Measurements from ENCODE around the gene GTPBP2.

The GTPBP2 gene

DNA sequence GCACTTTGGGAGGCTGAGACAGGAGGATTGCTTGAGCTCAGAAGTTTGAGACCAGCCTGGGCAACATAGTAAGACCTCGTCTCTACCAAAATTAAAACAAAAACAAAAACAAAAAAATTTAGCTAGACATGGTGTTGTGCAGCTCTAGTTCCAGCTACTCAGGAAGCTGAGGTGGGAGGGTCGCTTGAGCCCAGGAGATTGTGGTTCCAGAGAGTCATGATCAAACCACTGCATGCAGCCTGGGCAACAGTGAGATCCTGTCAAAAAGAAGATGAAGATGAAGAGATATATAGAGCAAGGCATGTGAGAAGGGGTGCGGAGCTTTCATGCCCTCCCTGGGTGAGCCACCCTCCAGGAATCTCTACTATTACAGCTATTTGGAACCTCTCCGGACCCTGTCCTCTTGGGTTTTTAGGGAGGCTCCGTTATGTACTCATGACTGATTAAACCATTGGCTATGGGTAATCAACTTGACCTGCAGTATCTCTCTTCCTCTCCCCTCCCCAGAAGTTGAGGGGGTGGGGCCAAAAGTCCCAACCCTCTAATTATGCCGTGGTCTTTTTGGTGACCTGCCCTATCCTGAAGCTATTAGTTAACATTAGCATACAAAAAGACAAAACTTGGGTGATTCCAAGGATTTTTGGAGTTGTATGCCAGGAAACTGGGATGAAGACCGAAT is 44.0 kb downstream of the GTPBP2 start:
- Histone ChIP-seq H4K91ac (ENCODE audit: low read depth, low read length) (no peak overlapping the region), H3K9me3 (ENCODE audit: insufficient read depth, low read depth, low read length) (no peaks in the 10 kb centered on the region), H3K27ac (ENCODE audit: low read depth, low read length) (no peak overlapping the region), H3K4me3 (ENCODE audit: low read depth, low read length) (no peak overlapping the region), H2AK5ac (ENCODE audit: low read length) (no peak overlapping the region), H3K18ac (ENCODE audit: low read length) (no peak overlapping the region), H3K23ac (ENCODE audit: low read length) (no peak overlapping the region), H3K36me3 (ENCODE audit: control insufficient read depth in 1 of 2, insufficient read depth in 2 of 2, low read length in 2 of 2) (peaks cover 22 to 34% of the 10 kb centered on the region in 2 experiments), H2BK120ac (ENCODE audit: insufficient read depth, low read length, poor library complexity) (no peak overlapping the region), H3K4me2 (ENCODE audit: low read length) (no peak overlapping the region), H3K4me1 (ENCODE audit: control insufficient read depth in 1 of 2, insufficient read depth in 2 of 2, low read length in 2 of 2) (no peaks in the 10 kb centered on the region), H2AFZ (ENCODE audit: insufficient read depth, low read length, poor library complexity) (no peak overlapping the region), H3K14ac (ENCODE audit: low read length) (no peak overlapping the region), H4K12ac (ENCODE audit: low read depth, low read length) (no peak overlapping the region), H3K27me3 (ENCODE audit: insufficient read depth, low read length) (no peaks in the 10 kb centered on the region), H2BK12ac (ENCODE audit: low read length) (no peak overlapping the region), H4K8ac (ENCODE audit: low read depth, low read length) (no peak overlapping the region), H3K79me1 (ENCODE audit: low read length) (no peaks in the 10 kb centered on the region), H3K9ac (ENCODE audit: low read length) (no peak overlapping the region), H3K79me2 (ENCODE audit: control insufficient read depth, insufficient read depth, low read length, poor library complexity) (no peaks in the 10 kb centered on the region), H3K4ac (ENCODE audit: low read depth, low read length) (no peak overlapping the region), H2BK5ac (ENCODE audit: low read depth, low read length, poor library complexity) (no peak overlapping the region)
- WGBS (ENCODE audit: extremely low coverage, insufficient coverage, insufficient read length): no CpG with 5 or more reads among the region's 7 CpGs
- peak in 1 of 2 donors; percentile 7 for DNase-seq

DNA sequence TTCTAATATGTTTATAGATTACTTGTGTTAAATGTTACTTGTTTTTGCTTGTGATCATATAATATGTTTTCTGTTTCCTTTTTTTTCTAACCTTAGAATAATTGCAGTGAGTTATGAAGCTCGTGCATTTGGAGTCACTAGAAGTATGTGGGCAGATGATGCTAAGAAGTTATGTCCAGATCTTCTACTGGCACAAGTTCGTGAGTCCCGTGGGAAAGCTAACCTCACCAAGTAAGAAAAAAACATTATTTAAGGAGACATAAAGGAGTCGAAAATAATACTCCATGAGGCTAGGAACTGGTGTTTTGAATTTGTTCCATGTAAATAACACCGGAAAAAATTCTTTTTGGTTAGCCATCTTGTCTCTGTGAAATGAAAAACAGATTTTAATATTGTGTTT is 46.2 kb downstream of the GTPBP2 start:
- H2AK5ac ChIP-seq (ENCODE audit: low read length): no peak overlapping the region
- no CpG with 5 or more reads among the region's 5 CpGs for WGBS (ENCODE audit: extremely low coverage, insufficient coverage, insufficient read length)

DNA sequence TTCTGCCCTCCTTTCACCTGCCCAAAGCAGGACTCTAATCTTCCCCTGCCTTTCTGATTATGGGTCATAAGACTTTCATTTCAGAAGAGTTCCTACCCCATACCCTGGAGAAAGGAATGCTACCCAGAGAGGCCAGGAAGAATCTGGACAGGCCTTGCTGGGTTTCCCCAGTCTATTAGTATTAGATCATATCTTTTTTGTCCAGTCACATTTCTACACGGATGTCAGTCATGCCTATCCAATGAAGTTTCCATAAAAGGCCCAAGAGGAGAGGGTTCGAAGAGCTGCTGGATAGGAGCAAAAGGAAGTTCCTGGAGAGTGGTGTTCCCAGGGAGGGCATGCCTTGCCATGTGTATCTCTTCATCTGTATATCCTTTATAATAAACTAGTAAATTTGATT is 49.9 kb downstream of the GTPBP2 start:
- H3K36me3 ChIP-seq (ENCODE audit: control insufficient read depth in 1 of 2, insufficient read depth in 2 of 2, low read length in 2 of 2): peaks cover 11 to 13% of the 10 kb centered on the region in 2 experiments
- H3K27ac ChIP-seq (ENCODE audit: low read depth, low read length): no peak overlapping the region
- no peak overlapping the region for H2AFZ ChIP-seq (ENCODE audit: insufficient read depth, low read length, poor library complexity)
- no peak overlapping the region for H4K91ac ChIP-seq (ENCODE audit: low read depth, low read length)
- H2AK5ac ChIP-seq (ENCODE audit: low read length): no peak overlapping the region
- H3K14ac ChIP-seq (ENCODE audit: low read length): no peak overlapping the region
- peaks cover 8% of the 10 kb centered on the region for H3K79me1 ChIP-seq (ENCODE audit: low read length)
- H3K4me3 ChIP-seq (ENCODE audit: low read depth, low read length): no peak overlapping the region
- peak; percentile 67 to 81 for DNase-seq
- H2BK120ac ChIP-seq (ENCODE audit: insufficient read depth, low read length, poor library complexity): no peak overlapping the region
- no peaks in the 10 kb centered on the region for H3K9me3 ChIP-seq (ENCODE audit: insufficient read depth, low read depth, low read length)
- H3K18ac ChIP-seq (ENCODE audit: low read length): no peak overlapping the region
- no CpG with 5 or more reads among the region's 2 CpGs for WGBS (ENCODE audit: extremely low coverage, insufficient coverage, insufficient read length)
- no peak overlapping the region for H4K12ac ChIP-seq (ENCODE audit: low read depth, low read length)
- H4K8ac ChIP-seq (ENCODE audit: low read depth, low read length): no peak overlapping the region
- H3K4me2 ChIP-seq (ENCODE audit: low read length): no peak overlapping the region
- no peaks in the 10 kb centered on the region for H3K27me3 ChIP-seq (ENCODE audit: insufficient read depth, low read length)
- H2BK5ac ChIP-seq (ENCODE audit: low read depth, low read length, poor library complexity): no peak overlapping the region
- H3K9ac ChIP-seq (ENCODE audit: low read length): no peak overlapping the region
- no peak overlapping the region for H2BK12ac ChIP-seq (ENCODE audit: low read length)
- H3K79me2 ChIP-seq (ENCODE audit: control insufficient read depth, insufficient read depth, low read length, poor library complexity): peaks cover 16% of the 10 kb centered on the region
- no peak overlapping the region for H3K23ac ChIP-seq (ENCODE audit: low read length)
- no peak overlapping the region for H3K4ac ChIP-seq (ENCODE audit: low read depth, low read length)
- H3K4me1 ChIP-seq (ENCODE audit: control insufficient read depth in 1 of 2, insufficient read depth in 2 of 2, low read length in 2 of 2): peaks cover 0 to 3% of the 10 kb centered on the region in 2 experiments

More for the DNA sequence above, 46.2 kb downstream of the GTPBP2 start:
- Histone ChIP-seq H4K12ac (ENCODE audit: low read depth, low read length) (no peak overlapping the region), H3K4me2 (ENCODE audit: low read length) (no peak overlapping the region), H3K4me3 (ENCODE audit: low read depth, low read length) (no peak overlapping the region), H3K4ac (ENCODE audit: low read depth, low read length) (no peak overlapping the region), H3K9ac (ENCODE audit: low read length) (no peak overlapping the region), H3K79me1 (ENCODE audit: low read length) (no peaks in the 10 kb centered on the region), H4K8ac (ENCODE audit: low read depth, low read length) (no peak overlapping the region), H2BK120ac (ENCODE audit: insufficient read depth, low read length, poor library complexity) (no peak overlapping the region), H3K27me3 (ENCODE audit: insufficient read depth, low read length) (no peaks in the 10 kb centered on the region), H3K14ac (ENCODE audit: low read length) (no peak overlapping the region), H3K18ac (ENCODE audit: low read length) (no peak overlapping the region), H3K23ac (ENCODE audit: low read length) (no peak overlapping the region), H3K9me3 (ENCODE audit: insufficient read depth, low read depth, low read length) (no peaks in the 10 kb centered on the region), H3K36me3 (ENCODE audit: control insufficient read depth in 1 of 2, insufficient read depth in 2 of 2, low read length in 2 of 2) (peaks cover 23 to 29% of the 10 kb centered on the region in 2 experiments), H2AFZ (ENCODE audit: insufficient read depth, low read length, poor library complexity) (no peak overlapping the region), H2BK12ac (ENCODE audit: low read length) (no peak overlapping the region), H3K79me2 (ENCODE audit: control insufficient read depth, insufficient read depth, low read length, poor library complexity) (peaks cover under 1% of the 10 kb centered on the region), H2BK5ac (ENCODE audit: low read depth, low read length, poor library complexity) (no peak overlapping the region), H3K27ac (ENCODE audit: low read depth, low read length) (no peak overlapping the region), H4K91ac (ENCODE audit: low read depth, low read length) (no peak overlapping the region), H3K4me1 (ENCODE audit: control insufficient read depth in 1 of 2, insufficient read depth in 2 of 2, low read length in 2 of 2) (peaks cover 0 to 3% of the 10 kb centered on the region in 2 experiments)
- no peak for DNase-seq

GRCh38 chr6:43578748-43579147 is 50.3 kb downstream of the GTPBP2 start:
- H2BK12ac ChIP-seq (ENCODE audit: low read length): no peak overlapping the region
- no peak overlapping the region for H3K4me2 ChIP-seq (ENCODE audit: low read length)
- H3K9me3 ChIP-seq (ENCODE audit: insufficient read depth, low read depth, low read length): no peaks in the 10 kb centered on the region
- H2AK5ac ChIP-seq (ENCODE audit: low read length): no peak overlapping the region
- no peak for DNase-seq
- H3K9ac ChIP-seq (ENCODE audit: low read length): no peak overlapping the region
- H4K91ac ChIP-seq (ENCODE audit: low read depth, low read length): no peak overlapping the region
- H2BK120ac ChIP-seq (ENCODE audit: insufficient read depth, low read length, poor library complexity): no peak overlapping the region
- H3K4me1 ChIP-seq (ENCODE audit: control insufficient read depth in 1 of 2, insufficient read depth in 2 of 2, low read length in 2 of 2): peaks cover 0 to 3% of the 10 kb centered on the region in 2 experiments
- no peaks in the 10 kb centered on the region for H3K27me3 ChIP-seq (ENCODE audit: insufficient read depth, low read length)
- peaks cover 16% of the 10 kb centered on the region for H3K79me2 ChIP-seq (ENCODE audit: control insufficient read depth, insufficient read depth, low read length, poor library complexity)
- H4K8ac ChIP-seq (ENCODE audit: low read depth, low read length): no peak overlapping the region
- WGBS (ENCODE audit: extremely low coverage, insufficient coverage, insufficient read length): no CpG with 5 or more reads among the region's 3 CpGs
- no peak overlapping the region for H3K18ac ChIP-seq (ENCODE audit: low read length)
- H3K36me3 ChIP-seq (ENCODE audit: control insufficient read depth in 1 of 2, insufficient read depth in 2 of 2, low read length in 2 of 2): peaks cover 9 to 11% of the 10 kb centered on the region in 2 experiments
- H3K4me3 ChIP-seq (ENCODE audit: low read depth, low read length): no peak overlapping the region
- H3K4ac ChIP-seq (ENCODE audit: low read depth, low read length): no peak overlapping the region
- no peak overlapping the region for H2BK5ac ChIP-seq (ENCODE audit: low read depth, low read length, poor library complexity)
- peaks cover 8% of the 10 kb centered on the region for H3K79me1 ChIP-seq (ENCODE audit: low read length)
- no peak overlapping the region for H2AFZ ChIP-seq (ENCODE audit: insufficient read depth, low read length, poor library complexity)
- no peak overlapping the region for H3K27ac ChIP-seq (ENCODE audit: low read depth, low read length)
- no peak overlapping the region for H4K12ac ChIP-seq (ENCODE audit: low read depth, low read length)
- H3K23ac ChIP-seq (ENCODE audit: low read length): no peak overlapping the region
- H3K14ac ChIP-seq (ENCODE audit: low read length): no peak overlapping the region

Data from trophoblast cell (in vitro differentiated cells and primary cell).